22Rv1 (cell line): ENCODE results near the gene FUOM.
A peak's percentile ranks its signal among the peaks of the same experiment; 100 is the strongest.

Experiments
- H3K27ac ChIP-seq: fragments of 450-650 bp; 2 replicates; pipeline ENCODE4 v1.5.1; 2017
- CTCF ChIP-seq: fragments of 450-650 bp; IDR thresholded peaks from 2 replicates; pipeline ENCODE4 v1.5.1; 2017; ENCODE audit warnings: mild to moderate bottlenecking
- ZFX ChIP-seq: fragments of 450-650 bp; IDR thresholded peaks from 2 replicates; pipeline ENCODE4 v1.6.1; 2017; ENCODE audit warnings: antibody characterized with exemption, borderline replicate concordance

FUOM gene

GRCh38 chr10:133401500-133401899 lies 43.7 kb upstream of the FUOM start:
- no peak overlapping the region for H3K27ac ChIP-seq
- TF ChIP-seq CTCF (no peak), ZFX (no peak)

DNA sequence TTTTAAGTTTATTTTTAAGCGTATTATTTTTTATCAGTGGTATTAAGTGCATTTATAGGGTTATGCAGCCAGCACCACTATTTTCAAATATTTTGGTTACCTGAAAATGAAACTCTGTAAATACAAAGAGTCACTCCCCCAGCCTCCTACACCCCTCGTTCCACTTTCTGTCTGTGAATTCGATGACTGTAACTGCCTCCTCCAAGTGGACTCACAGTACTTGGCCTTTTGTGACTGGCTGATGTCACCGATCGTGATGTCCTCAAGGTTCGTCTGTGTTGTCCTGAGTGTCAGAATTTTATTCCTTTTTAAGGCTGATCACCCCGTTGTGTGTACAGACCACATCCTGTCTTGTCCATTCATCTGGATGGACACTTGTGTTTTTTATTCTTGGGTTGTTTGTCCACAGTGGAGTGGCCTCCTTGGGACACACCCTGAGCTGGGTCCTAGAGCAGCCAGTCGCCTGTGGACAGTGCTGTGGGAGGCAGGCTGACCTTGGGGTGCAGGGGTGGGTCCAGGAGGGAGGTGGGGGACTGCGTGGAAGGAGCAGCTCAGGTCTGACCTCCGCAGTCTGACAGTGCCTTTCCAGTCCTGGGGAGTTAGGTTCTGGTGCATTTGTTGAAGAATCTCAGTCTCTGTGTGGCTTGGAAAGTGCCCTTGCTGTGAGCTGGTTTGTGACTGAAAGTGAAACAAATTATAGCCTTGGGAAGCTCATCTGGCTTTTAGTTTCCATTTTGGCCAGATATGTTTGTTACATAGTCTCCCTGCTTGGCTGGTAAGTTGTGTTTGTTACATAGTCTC lies 43.0 kb upstream of the FUOM start:
- no peak for TF ChIP-seq CTCF
- TF ChIP-seq ZFX, result no peak
- H3K27ac ChIP-seq, result no peak overlapping the region

- H3K27ac ChIP-seq, result no peak overlapping the region
These were observed 41.3 kb upstream of the FUOM start for GRCh38 chr10:133399123-133399601.

DNA sequence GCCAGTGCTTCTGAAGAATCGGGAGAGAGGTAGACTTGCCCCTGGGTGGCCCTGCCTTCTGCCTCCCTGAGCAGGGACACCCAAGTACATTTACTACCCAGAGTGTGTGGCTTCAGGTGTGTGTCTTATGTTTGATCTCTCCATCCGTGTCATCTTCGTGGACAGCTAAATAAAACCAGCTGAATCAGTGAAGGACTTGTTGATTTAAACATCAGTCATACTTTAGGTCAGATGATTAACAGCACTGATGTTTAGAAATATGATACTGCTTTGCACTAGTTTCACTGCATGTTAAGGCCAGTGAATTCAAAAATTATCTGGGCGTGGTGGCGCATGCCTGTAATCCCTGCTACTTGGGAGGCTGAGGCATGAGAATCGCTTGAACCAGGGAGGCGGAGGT lies 40.1 kb upstream of the FUOM start:
- TF ChIP-seq CTCF, result no peak
- TF ChIP-seq ZFX, result no peak
- H3K27ac ChIP-seq, result no peak overlapping the region

More at GRCh38 chr10:133399123-133399601, 41.3 kb upstream of the FUOM start:
- TF ChIP-seq CTCF (no peak), ZFX (no peak)

DNA sequence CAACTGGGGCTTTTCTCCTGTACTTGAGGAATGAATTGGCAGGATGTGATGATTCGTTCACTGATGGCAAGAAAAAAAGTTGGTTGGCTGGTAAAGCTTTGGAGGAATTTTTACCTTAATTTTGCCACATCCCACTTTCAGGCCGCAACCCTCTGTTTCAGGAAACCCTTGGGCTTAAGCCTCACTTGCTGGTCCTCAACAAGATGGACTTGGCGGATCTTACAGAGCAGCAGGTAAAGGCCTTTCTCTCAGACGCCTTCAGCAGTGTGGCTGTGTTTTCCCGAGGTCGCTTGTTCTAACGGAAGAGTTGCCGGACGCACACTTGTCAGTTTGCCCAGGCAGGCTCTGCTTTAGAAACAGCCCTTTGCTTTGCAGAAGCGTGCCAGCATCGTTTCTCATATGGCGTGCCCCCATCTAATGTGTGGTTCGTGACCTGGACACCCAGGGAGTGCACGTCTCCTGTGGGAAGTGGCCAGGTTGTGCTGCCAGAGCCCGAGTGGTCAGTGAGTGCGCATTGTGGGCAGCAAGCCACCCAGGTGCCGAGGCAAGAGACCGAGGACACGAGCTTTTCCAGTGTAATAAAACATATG lies 38.3 kb upstream of the FUOM start:
- H3K27ac ChIP-seq, result no peak overlapping the region
- TF ChIP-seq CTCF, result no peak
- TF ChIP-seq ZFX, result no peak

DNA sequence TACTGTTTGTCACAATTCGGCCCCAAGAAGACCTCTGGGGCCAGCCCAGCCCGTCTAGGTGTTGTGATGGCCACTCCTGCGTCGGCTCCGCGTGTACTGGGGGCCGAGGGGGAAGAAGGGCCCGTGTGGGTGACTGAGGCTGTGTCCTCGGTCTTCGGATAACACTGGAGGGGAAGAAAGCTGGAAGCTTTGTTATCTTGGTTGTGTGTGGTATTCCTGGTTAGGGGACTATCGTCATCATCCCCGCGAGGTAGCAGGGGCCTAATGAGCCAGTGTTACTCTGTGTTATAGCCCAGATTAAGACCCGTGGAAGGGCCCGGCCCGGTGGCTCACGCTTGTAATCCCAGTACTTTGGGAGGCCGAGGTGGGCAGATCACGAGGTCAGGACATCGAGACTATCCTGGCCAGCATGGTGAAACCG lies 37.0 kb upstream of the FUOM start:
- TF ChIP-seq CTCF, result no peak
- peak overlapping the region; percentile 94 for H3K27ac ChIP-seq

- H3K27ac ChIP-seq, result peak within 1 kb of the TSS; percentile 94
- TF ChIP-seq CTCF (peak; percentile 27), ZFX (no peak)
These were observed 36.3 kb upstream of the FUOM start, which contains the start of gene MTG1 for GRCh38 chr10:133394064-133394663. Gene MTG1 (plus strand): TSS chr10:133394157. CDS start chr10:133394221, 64 bp downstream.
